Activated CD4-positive, alpha-beta T cell treated with anti-CD3 and anti-CD28 coated beads, Interleukin-2, amount 10 ng/mL, durations not matched to agents 7 days and 5 days (primary cell): Measurements from ENCODE around the gene PBLD. TPM values are rescaled to one million over a fixed set of nuclear protein-coding genes. Genes with fewer than 3 reads are reported as not detected.

Experiments used
- CTCF ChIA-PET: fragments of 350-600 bp; sonication (Branson Sonifier 250); formaldehyde crosslinking; loops from one replicate; lab custom pipeline; 2021; ENCODE audit warnings: antibody characterized with exemption; lab: Charles Lee
- POLR2A ChIA-PET: fragments of 350-600 bp; sonication (Branson Sonifier 250); formaldehyde crosslinking; loops from one replicate; lab custom pipeline; 2021; ENCODE audit warnings: antibody characterized with exemption; lab: Charles Lee
- DNase-seq: peaks from one replicate; pipeline ENCODE4 v3.0.0-alpha.2; 2020
- H3K27ac Mint-ChIP-seq: one replicate; pipeline ENCODE4 v1.8.0; 2021; ENCODE audit warnings: mild to moderate bottlenecking, moderate library complexity, mixed read lengths
- H3K27me3 Mint-ChIP-seq: one replicate; pipeline ENCODE4 v1.8.0; 2021; ENCODE audit warnings: mixed read lengths
- H3K36me3 Mint-ChIP-seq: one replicate; pipeline ENCODE4 v1.8.0; 2021; ENCODE audit warnings: low read depth, mixed read lengths
- H3K4me1 Mint-ChIP-seq: one replicate; pipeline ENCODE4 v1.8.0; 2021; ENCODE audit warnings: mixed read lengths
- H3K4me3 Mint-ChIP-seq: one replicate; pipeline ENCODE4 v1.8.0; 2021; ENCODE audit warnings: mild to moderate bottlenecking, moderate library complexity, mixed read lengths
- H3K9me3 Mint-ChIP-seq: one replicate; pipeline ENCODE4 v1.8.0; 2021; ENCODE audit warnings: mixed read lengths
- total RNA-seq, 2 experiments: library from RNA; stranded (reverse); gene quantifications; one replicate each; pipeline ENCODE4 v1.2.3, GENCODE V29; 2021

Gene PBLD
- total RNA-seq: 1 to 10 TPM; 1.6 to 2.0 TPM

DNA sequence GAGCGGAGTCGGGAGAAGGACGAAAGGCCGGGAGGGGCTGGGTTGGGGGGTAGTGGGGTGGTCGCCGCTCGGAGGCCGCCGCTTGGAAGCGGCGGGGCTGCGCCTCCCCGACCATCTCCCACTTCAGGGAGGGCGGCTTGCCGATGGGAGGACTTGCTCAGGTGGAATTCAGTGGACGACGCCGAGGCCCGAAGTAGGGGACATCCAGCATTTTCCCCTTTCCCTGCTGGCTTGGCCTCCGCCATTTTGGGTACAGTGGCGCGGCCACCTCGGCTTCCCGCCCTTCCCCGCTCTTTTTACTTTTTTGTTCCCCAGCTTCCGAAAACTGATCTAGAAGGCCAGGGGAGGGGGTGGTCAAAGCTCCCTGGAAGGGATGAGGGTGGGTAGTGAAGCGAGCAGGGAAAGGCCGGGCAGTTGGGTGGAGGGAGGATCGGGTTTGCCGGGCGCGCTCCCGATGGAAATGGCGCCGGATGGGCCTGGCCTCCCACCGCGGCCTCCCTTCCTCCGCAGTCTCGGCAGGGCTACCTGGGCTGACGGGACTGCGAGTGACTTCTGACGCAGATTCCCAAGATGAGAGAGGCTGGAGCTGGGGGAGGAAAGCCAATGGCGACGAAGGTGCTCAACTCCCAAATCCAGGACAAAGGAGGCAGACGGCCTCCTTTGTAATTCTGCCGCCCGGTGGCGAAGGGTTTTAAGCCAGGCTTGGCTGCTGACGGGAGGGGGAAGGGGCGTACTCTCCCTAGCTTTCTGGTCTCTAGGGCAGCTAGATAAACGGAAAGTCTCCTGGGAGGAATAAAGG, at the start of gene PBLD:
Gene PBLD, minus strand, starts transcription at position 670 of the 799 bp plus-strand sequence. CDS start 26,084 bp downstream, outside the sequence.
- Mint-ChIP-seq H3K9me3 (no peaks in the 10 kb centered on the region), H3K27ac (peak within 1 kb of the TSS; percentile 100), H3K4me3 (peak within 1 kb of the TSS; percentile 100), H3K27me3 (no peaks in the 10 kb centered on the region), H3K36me3 (peaks cover 40% of the 10 kb centered on the region), H3K4me1 (peaks cover 58% of the 10 kb centered on the region)
- ChIA-PET CTCF (interaction anchor here (1.0 to 1.6 kb wide), 5 partner anchors 10 to 477 kb away, joined by 3 to 7 read pairs (median 3); partner anchors contain the start of gene RUFY2), POLR2A (interaction anchor here (0.6 to 1.0 kb wide), 3 partner anchors 13 to 74 kb away, joined by 3 to 11 read pairs (median 4); partner anchors contain the start of gene RUFY2)
- peak; percentile 67 for DNase-seq

- no peak for DNase-seq
- H3K4me3 Mint-ChIP-seq: no peak overlapping the region
- H3K36me3 Mint-ChIP-seq: peaks cover 37% of the 10 kb centered on the region
- ChIA-PET CTCF (interaction anchor here (0.6 to 0.9 kb wide), 2 partner anchors 18 to 23 kb away, joined by 3 read pairs; no protein-coding TSS in a partner anchor), POLR2A (no interaction called here)
- H3K9me3 Mint-ChIP-seq: peaks cover 11% of the 10 kb centered on the region
- no peaks in the 10 kb centered on the region for H3K4me1 Mint-ChIP-seq
- H3K27ac Mint-ChIP-seq: no peak overlapping the region
- H3K27me3 Mint-ChIP-seq: no peaks in the 10 kb centered on the region
Measured at GRCh38 chr10:68371604-68372003, 38.9 kb upstream of the PBLD start.

- no peak for DNase-seq
- POLR2A ChIA-PET: no interaction called here
- Mint-ChIP-seq H3K4me3 (no peak overlapping the region), H3K4me1 (no peaks in the 10 kb centered on the region), H3K27ac (no peak overlapping the region), H3K9me3 (peaks cover 8% of the 10 kb centered on the region), H3K36me3 (peaks cover 29% of the 10 kb centered on the region), H3K27me3 (no peaks in the 10 kb centered on the region)
- CTCF ChIA-PET: interaction anchor here (1.4 kb wide), 1 partner anchor 9 kb away, joined by 5 read pairs; no protein-coding TSS in a partner anchor
Measured at GRCh38 chr10:68367121-68367520, 34.4 kb upstream of the PBLD start.

GRCh38 chr10:68366600-68366999, 33.9 kb upstream of the PBLD start:
- Mint-ChIP-seq H3K27me3 (no peaks in the 10 kb centered on the region), H3K36me3 (peaks cover 25% of the 10 kb centered on the region), H3K9me3 (peaks cover 4% of the 10 kb centered on the region), H3K4me3 (no peak overlapping the region), H3K4me1 (no peaks in the 10 kb centered on the region), H3K27ac (no peak overlapping the region)
- ChIA-PET CTCF (interaction anchor here (1.4 kb wide), 1 partner anchor 10 kb away, joined by 5 read pairs; no protein-coding TSS in a partner anchor), POLR2A (no interaction called here)
- no peak for DNase-seq

DNA sequence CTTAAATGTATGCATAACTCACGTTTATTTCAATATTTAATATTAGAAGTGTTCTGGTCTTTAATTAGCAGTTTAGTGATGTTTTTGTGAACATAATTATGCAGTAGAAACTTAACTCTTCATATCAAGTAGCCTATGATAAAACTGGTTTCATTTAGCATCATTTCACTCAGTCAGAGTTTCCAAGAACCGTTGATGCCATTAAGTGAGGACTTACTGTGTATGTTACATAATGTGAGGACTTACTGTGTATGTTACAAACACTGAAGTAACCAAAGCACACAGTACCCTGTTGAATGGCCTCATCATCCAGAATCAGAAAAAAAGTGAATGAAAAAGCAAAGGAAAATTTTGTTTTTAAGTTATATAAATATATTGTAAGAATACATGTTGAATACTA, 32.9 kb upstream of the PBLD start:
- Mint-ChIP-seq H3K36me3 (peaks cover 17% of the 10 kb centered on the region), H3K4me3 (no peak overlapping the region), H3K27me3 (no peaks in the 10 kb centered on the region), H3K27ac (no peak overlapping the region), H3K9me3 (no peaks in the 10 kb centered on the region), H3K4me1 (no peaks in the 10 kb centered on the region)
- no peak for DNase-seq
- CTCF ChIA-PET: no interaction called here
- POLR2A ChIA-PET: no interaction called here

- H3K4me3 Mint-ChIP-seq: no peak overlapping the region
- POLR2A ChIA-PET: no interaction called here
- H3K9me3 Mint-ChIP-seq: no peaks in the 10 kb centered on the region
- peaks cover 14% of the 10 kb centered on the region for H3K36me3 Mint-ChIP-seq
- CTCF ChIA-PET: interaction anchor here (0.6 to 1.4 kb wide), 2 partner anchors 15 to 588 kb away, joined by 3 to 5 read pairs; no protein-coding TSS in a partner anchor
- no peak overlapping the region for H3K27ac Mint-ChIP-seq
- no peaks in the 10 kb centered on the region for H3K27me3 Mint-ChIP-seq
- no peak for DNase-seq
- H3K4me1 Mint-ChIP-seq: no peaks in the 10 kb centered on the region
Measured at GRCh38 chr10:68364101-68364886, 31.6 kb upstream of the PBLD start.

DNA sequence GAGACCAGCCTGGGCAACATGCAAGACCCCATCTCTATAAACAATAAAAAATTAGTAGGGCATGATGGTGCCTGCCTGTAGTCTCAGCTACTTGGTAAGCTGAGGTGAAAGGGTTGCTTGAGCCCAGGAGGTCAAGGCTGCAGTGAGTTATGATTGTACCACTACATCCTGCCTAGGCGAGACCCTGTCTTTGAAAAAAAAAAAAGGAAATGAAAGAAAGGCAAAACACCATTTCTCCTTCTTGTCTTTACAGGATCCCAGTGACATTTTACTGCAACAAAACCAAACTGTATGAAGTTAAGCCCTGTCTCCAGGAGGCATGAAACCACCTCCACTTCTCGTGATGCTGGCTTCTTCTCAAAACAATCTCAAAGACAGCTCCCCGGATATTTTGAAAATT, 29.9 kb upstream of the PBLD start:
- peaks cover 13% of the 10 kb centered on the region for H3K36me3 Mint-ChIP-seq
- no peak overlapping the region for H3K27ac Mint-ChIP-seq
- POLR2A ChIA-PET: no interaction called here
- H3K9me3 Mint-ChIP-seq: no peaks in the 10 kb centered on the region
- DNase-seq: no peak
- CTCF ChIA-PET: interaction anchor here (1.4 to 3.6 kb wide), 3 partner anchors 10 to 14 kb away, joined by 4 to 12 read pairs (median 5); no protein-coding TSS in a partner anchor
- no peaks in the 10 kb centered on the region for H3K27me3 Mint-ChIP-seq
- H3K4me3 Mint-ChIP-seq: no peak overlapping the region
- no peaks in the 10 kb centered on the region for H3K4me1 Mint-ChIP-seq

GRCh38 chr10:68359189-68359588, 26.5 kb upstream of the PBLD start:
- no peak overlapping the region for H3K4me3 Mint-ChIP-seq

DNA sequence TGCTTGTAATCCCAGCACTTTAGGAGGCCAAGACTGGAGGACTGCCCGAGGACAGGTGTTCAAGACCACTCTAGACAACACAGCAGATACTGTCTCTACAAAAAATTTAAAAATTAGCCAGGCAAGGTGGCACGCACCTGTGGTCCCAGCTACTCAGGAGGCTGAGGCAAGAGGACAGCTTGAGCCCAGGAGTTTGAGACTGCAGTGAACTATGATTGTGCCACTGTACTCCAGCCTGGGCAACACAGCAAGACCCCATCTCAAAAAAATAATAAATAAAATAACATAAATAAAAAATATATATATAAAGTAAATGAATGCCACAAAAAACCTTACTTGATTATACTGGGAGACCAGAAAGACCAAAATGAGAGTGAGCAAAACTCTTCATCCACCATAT, 20.8 kb upstream of the PBLD start:
- H3K36me3 Mint-ChIP-seq: peaks cover 16% of the 10 kb centered on the region
- POLR2A ChIA-PET: no interaction called here

More at GRCh38 chr10:68359189-68359588, 26.5 kb upstream of the PBLD start:
- no peaks in the 10 kb centered on the region for H3K27me3 Mint-ChIP-seq
- DNase-seq: no peak
- CTCF ChIA-PET: interaction anchor here (0.6 kb wide), 1 partner anchor 545 kb away, joined by 3 read pairs; no protein-coding TSS in a partner anchor
- H3K27ac Mint-ChIP-seq: no peak overlapping the region
- peaks cover 10% of the 10 kb centered on the region for H3K36me3 Mint-ChIP-seq
- no peaks in the 10 kb centered on the region for H3K4me1 Mint-ChIP-seq
- H3K9me3 Mint-ChIP-seq: no peaks in the 10 kb centered on the region
- POLR2A ChIA-PET: no interaction called here

DNA sequence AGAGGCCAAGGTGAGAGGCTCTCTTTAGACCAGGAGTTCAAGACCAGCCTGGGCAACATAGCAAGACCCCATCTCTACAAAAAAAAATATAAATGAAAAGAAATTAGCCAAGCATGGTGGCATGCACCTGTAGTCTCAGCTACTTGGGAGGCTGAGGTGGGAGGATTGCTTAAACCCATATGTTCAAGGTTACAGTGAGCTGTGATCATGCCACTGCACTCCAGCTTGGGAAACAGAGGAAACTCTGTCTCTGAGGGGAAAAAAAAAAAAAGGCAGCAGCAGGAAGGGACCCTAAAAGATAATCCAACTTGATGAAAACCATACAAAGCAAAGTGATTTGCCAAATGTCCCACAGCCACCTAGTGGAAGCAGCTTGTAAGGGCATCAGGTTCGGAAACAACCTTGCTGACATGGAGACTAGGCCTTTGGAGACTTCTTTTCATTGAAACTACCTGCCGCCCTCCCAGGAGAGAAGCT, 15.6 kb upstream of the PBLD start:
- peak; percentile 56 for DNase-seq
- Mint-ChIP-seq H3K4me3 (no peak overlapping the region), H3K27ac (peak overlapping the region; percentile 21), H3K4me1 (peaks cover 9% of the 10 kb centered on the region), H3K36me3 (peaks cover 28% of the 10 kb centered on the region), H3K27me3 (no peaks in the 10 kb centered on the region), H3K9me3 (no peaks in the 10 kb centered on the region)
- POLR2A ChIA-PET: interaction anchor here (0.5 to 1.2 kb wide), 2 partner anchors 123 to 136 kb away, joined by 3 to 5 read pairs; no protein-coding TSS in a partner anchor
- CTCF ChIA-PET: interaction anchor here (0.6 to 1.5 kb wide), 15 partner anchors 9 to 303 kb away, joined by 3 to 7 read pairs (median 4); partner anchors contain the start of genes HNRNPH3, PBLD and RUFY2

More for the DNA sequence above, 20.8 kb upstream of the PBLD start:
- DNase-seq: no peak
- Mint-ChIP-seq H3K9me3 (no peaks in the 10 kb centered on the region), H3K4me1 (no peaks in the 10 kb centered on the region), H3K27me3 (no peaks in the 10 kb centered on the region), H3K4me3 (no peak overlapping the region), H3K27ac (no peak overlapping the region)
- CTCF ChIA-PET: interaction anchor here (1.5 to 2.2 kb wide), 2 partner anchors 9 to 53 kb away, joined by 4 to 12 read pairs; partner anchors contain the start of gene RUFY2

GRCh38 chr10:68346774-68347173, 14.0 kb upstream of the PBLD start:
- Mint-ChIP-seq H3K27ac (peak overlapping the region; percentile 57), H3K4me1 (peaks cover 15% of the 10 kb centered on the region), H3K4me3 (no peak overlapping the region), H3K9me3 (no peaks in the 10 kb centered on the region), H3K27me3 (no peaks in the 10 kb centered on the region), H3K36me3 (peaks cover 33% of the 10 kb centered on the region)
- ChIA-PET CTCF (interaction anchor here (0.7 kb wide), 1 partner anchor 15 kb away, joined by 3 read pairs; the partner anchor contains the start of genes HNRNPH3 and PBLD), POLR2A (no interaction called here)
- DNase-seq: no peak

DNA sequence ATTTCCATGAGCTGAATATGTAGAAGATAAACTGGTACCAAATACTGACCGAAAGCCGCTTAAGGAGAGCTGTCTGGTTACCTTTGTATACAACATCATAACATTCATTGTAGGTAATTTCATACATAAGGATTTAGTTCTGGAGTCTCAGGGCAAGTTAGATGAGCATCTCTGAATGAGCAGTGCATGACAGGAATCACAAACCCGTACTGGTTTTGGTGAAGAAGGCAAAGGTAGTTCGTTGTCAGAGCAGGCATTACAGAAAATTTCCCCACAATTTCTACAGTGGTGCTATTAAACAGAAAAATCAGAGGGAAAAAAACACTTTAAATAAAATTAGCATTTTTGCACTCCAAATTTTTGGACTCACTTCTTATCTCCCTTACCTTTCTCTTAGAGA, 12.9 kb upstream of the PBLD start:
- H3K9me3 Mint-ChIP-seq: no peaks in the 10 kb centered on the region
- ChIA-PET POLR2A (interaction anchor here (0.5 kb wide), 1 partner anchor 13 kb away, joined by 11 read pairs; the partner anchor contains the start of gene PBLD), CTCF (interaction anchor here (0.7 kb wide), 1 partner anchor 61 kb away, joined by 3 read pairs; the partner anchor contains the start of gene RUFY2)
- no peak overlapping the region for H3K27ac Mint-ChIP-seq
- DNase-seq: no peak
- no peak overlapping the region for H3K4me3 Mint-ChIP-seq
- peaks cover 19% of the 10 kb centered on the region for H3K4me1 Mint-ChIP-seq
- H3K27me3 Mint-ChIP-seq: no peaks in the 10 kb centered on the region
- H3K36me3 Mint-ChIP-seq: peaks cover 42% of the 10 kb centered on the region
